Activated naive CD8-positive, alpha-beta T cell (primary cell): ENCODE data around the gene EZH1.
A peak's percentile ranks its signal among the peaks of the same experiment; 100 is the strongest.

Experiments
- H3K27ac Mint-ChIP-seq: one replicate; pipeline ENCODE4 v1.8.0; 2021; ENCODE audit warnings: mixed read lengths
- H3K27me3 Mint-ChIP-seq: one replicate; pipeline ENCODE4 v1.8.0; 2021; ENCODE audit warnings: mixed read lengths
- H3K36me3 Mint-ChIP-seq: one replicate; pipeline ENCODE4 v1.8.0; 2021; ENCODE audit warnings: mixed read lengths
- H3K4me1 Mint-ChIP-seq: one replicate; pipeline ENCODE4 v1.8.0; 2021; ENCODE audit warnings: low read depth, mixed read lengths
- H3K4me3 Mint-ChIP-seq: one replicate; pipeline ENCODE4 v1.8.0; 2021; ENCODE audit warnings: mild to moderate bottlenecking, mixed read lengths
- H3K9me3 Mint-ChIP-seq: one replicate; pipeline ENCODE4 v1.8.0; 2021; ENCODE audit warnings: low read depth, mixed read lengths

EZH1 gene

GRCh38 chr17:42659079-42659931 is 85.5 kb downstream of the EZH1 start, which contains the start of gene TUBG2:
TUBG2 (plus strand) TSS chr17:42659284; CDS start chr17:42659504, 220 bp downstream.
- no peaks in the 10 kb centered on the region for H3K9me3 Mint-ChIP-seq
- peaks cover 1% of the 10 kb centered on the region for H3K27me3 Mint-ChIP-seq
- H3K36me3 Mint-ChIP-seq = no peaks in the 10 kb centered on the region
- peak within 1 kb of the TSS; percentile 73 for H3K27ac Mint-ChIP-seq
- H3K4me1 Mint-ChIP-seq = peaks cover 16% of the 10 kb centered on the region
- H3K4me3 Mint-ChIP-seq = peak within 1 kb of the TSS; percentile 90

- no peaks in the 10 kb centered on the region for H3K36me3 Mint-ChIP-seq
- H3K27me3 Mint-ChIP-seq = peaks cover 1% of the 10 kb centered on the region
- peaks cover 16% of the 10 kb centered on the region for H3K4me1 Mint-ChIP-seq
- H3K9me3 Mint-ChIP-seq = no peaks in the 10 kb centered on the region
- H3K27ac Mint-ChIP-seq = no peak overlapping the region
- H3K4me3 Mint-ChIP-seq = peak overlapping the region; percentile 90
Measured at GRCh38 chr17:42657824-42658588, 86.8 kb downstream of the EZH1 start.

GRCh38 chr17:42655528-42655927 is 89.3 kb downstream of the EZH1 start:
- Mint-ChIP-seq H3K27me3 (peaks cover 3% of the 10 kb centered on the region), H3K9me3 (no peaks in the 10 kb centered on the region), H3K4me1 (peaks cover 16% of the 10 kb centered on the region), H3K36me3 (no peaks in the 10 kb centered on the region), H3K27ac (no peak overlapping the region), H3K4me3 (no peak overlapping the region)

GRCh38 chr17:42653179-42654124 is 91.4 kb downstream of the EZH1 start:
- H3K4me1 Mint-ChIP-seq = peaks cover 6% of the 10 kb centered on the region
- no peaks in the 10 kb centered on the region for H3K9me3 Mint-ChIP-seq
- H3K36me3 Mint-ChIP-seq = no peaks in the 10 kb centered on the region
- H3K4me3 Mint-ChIP-seq = no peak overlapping the region
- no peak overlapping the region for H3K27ac Mint-ChIP-seq
- H3K27me3 Mint-ChIP-seq = peaks cover 3% of the 10 kb centered on the region

- Mint-ChIP-seq H3K36me3 (no peaks in the 10 kb centered on the region), H3K4me1 (no peaks in the 10 kb centered on the region), H3K27ac (no peak overlapping the region), H3K27me3 (peaks cover 3% of the 10 kb centered on the region), H3K4me3 (no peak overlapping the region), H3K9me3 (no peaks in the 10 kb centered on the region)
Measured at GRCh38 chr17:42651392-42651791, 93.4 kb downstream of the EZH1 start.
